Effector memory CD4-positive, alpha-beta T cell (primary cell): ENCODE measurements around the gene BICD2.

Experiments
- DNase-seq, 3 donors: peaks; one replicate each; pipeline ENCODE4 v3.0.0-alpha.2; 2020
- H3K27ac ChIP-seq: 2 replicates; pipeline ENCODE4 v1.7.0; 2013; ENCODE audit warnings: mild to moderate bottlenecking, low read length, moderate library complexity; ENCODE audit not compliant: insufficient read depth, poor library complexity, severe bottlenecking
- H3K27me3 ChIP-seq: replicated peaks from 2 replicates; pipeline ENCODE4 v1.7.0; 2013; ENCODE audit warnings: mild to moderate bottlenecking, low read length; ENCODE audit not compliant: insufficient read depth, control insufficient read depth, poor library complexity, severe bottlenecking
- H3K36me3 ChIP-seq: 2 replicates; pipeline ENCODE4 v1.7.0; 2013; ENCODE audit warnings: mild to moderate bottlenecking, low read length, moderate library complexity; ENCODE audit not compliant: control insufficient read depth, insufficient read depth
- H3K4me1 ChIP-seq: 2 replicates; pipeline ENCODE4 v1.7.0; 2013; ENCODE audit warnings: low read length, mild to moderate bottlenecking; ENCODE audit not compliant: control insufficient read depth, insufficient read depth, poor library complexity, severe bottlenecking
- H3K4me3 ChIP-seq: 2 replicates; pipeline ENCODE4 v1.7.0; 2013; ENCODE audit warnings: low read length, low read depth, mild to moderate bottlenecking; ENCODE audit not compliant: insufficient read depth, poor library complexity, severe bottlenecking
- H3K9me3 ChIP-seq: 2 replicates; pipeline ENCODE4 v1.7.0; 2013; ENCODE audit warnings: mild to moderate bottlenecking, low read length, moderate library complexity; ENCODE audit not compliant: control insufficient read depth

The BICD2 gene

GRCh38 chr9:92715488-92716231 is 49.0 kb downstream of the BICD2 start:
- no peak overlapping the region for H3K27ac ChIP-seq

GRCh38 chr9:92714787-92715487 is 49.7 kb downstream of the BICD2 start:
- H3K36me3 ChIP-seq, result peaks cover 50% of the 10 kb centered on the region

More at GRCh38 chr9:92715488-92716231, 49.0 kb downstream of the BICD2 start:
- no peaks in the 10 kb centered on the region for H3K9me3 ChIP-seq
- no peak overlapping the region for H3K4me3 ChIP-seq
- peaks cover 9% of the 10 kb centered on the region for H3K4me1 ChIP-seq
- no peak for DNase-seq
- peaks cover 57% of the 10 kb centered on the region for H3K36me3 ChIP-seq
- no peaks in the 10 kb centered on the region for H3K27me3 ChIP-seq

GRCh38 chr9:92714016-92714415 is 50.6 kb downstream of the BICD2 start:
- H3K36me3 ChIP-seq, result peaks cover 41% of the 10 kb centered on the region
- no peak overlapping the region for H3K27ac ChIP-seq
- peaks cover 9% of the 10 kb centered on the region for H3K4me1 ChIP-seq

More at GRCh38 chr9:92714787-92715487, 49.7 kb downstream of the BICD2 start:
- H3K27ac ChIP-seq, result no peak overlapping the region
- peaks cover 9% of the 10 kb centered on the region for H3K4me1 ChIP-seq
- no peak overlapping the region for H3K4me3 ChIP-seq
- H3K27me3 ChIP-seq, result no peaks in the 10 kb centered on the region
- no peaks in the 10 kb centered on the region for H3K9me3 ChIP-seq
- DNase-seq, result no peak

GRCh38 chr9:92713528-92713927 is 51.1 kb downstream of the BICD2 start:
- H3K36me3 ChIP-seq, result peaks cover 36% of the 10 kb centered on the region
- DNase-seq, result no peak
- H3K27me3 ChIP-seq, result no peaks in the 10 kb centered on the region
- H3K9me3 ChIP-seq, result no peaks in the 10 kb centered on the region
- H3K4me1 ChIP-seq, result peaks cover 9% of the 10 kb centered on the region
- no peak overlapping the region for H3K4me3 ChIP-seq
- H3K27ac ChIP-seq, result no peak overlapping the region

More at GRCh38 chr9:92714016-92714415, 50.6 kb downstream of the BICD2 start:
- no peak for DNase-seq
- Histone ChIP-seq H3K9me3 (no peaks in the 10 kb centered on the region), H3K27me3 (no peaks in the 10 kb centered on the region), H3K4me3 (no peak overlapping the region)

GRCh38 chr9:92712767-92713166 is 51.9 kb downstream of the BICD2 start:
- no peak for DNase-seq
- no peak overlapping the region for H3K27ac ChIP-seq
- H3K27me3 ChIP-seq, result no peaks in the 10 kb centered on the region
- no peaks in the 10 kb centered on the region for H3K9me3 ChIP-seq
- peaks cover 9% of the 10 kb centered on the region for H3K4me1 ChIP-seq
- H3K4me3 ChIP-seq, result no peak overlapping the region
- H3K36me3 ChIP-seq, result peaks cover 28% of the 10 kb centered on the region

GRCh38 chr9:92711844-92712243 is 52.8 kb downstream of the BICD2 start:
- H3K4me1 ChIP-seq, result peaks cover 9% of the 10 kb centered on the region
- no peaks in the 10 kb centered on the region for H3K27me3 ChIP-seq
- H3K27ac ChIP-seq, result peak overlapping the region; percentile 11
- no peak for DNase-seq
- H3K9me3 ChIP-seq, result no peaks in the 10 kb centered on the region
- peaks cover 19% of the 10 kb centered on the region for H3K36me3 ChIP-seq
- H3K4me3 ChIP-seq, result peak overlapping the region; percentile 23

- Histone ChIP-seq H3K36me3 (peaks cover 19% of the 10 kb centered on the region), H3K4me3 (no peak overlapping the region), H3K9me3 (no peaks in the 10 kb centered on the region), H3K27ac (no peak overlapping the region), H3K27me3 (no peaks in the 10 kb centered on the region), H3K4me1 (peaks cover 9% of the 10 kb centered on the region)
- DNase-seq, result no peak
Observed at GRCh38 chr9:92711146-92711545, 53.5 kb downstream of the BICD2 start.

GRCh38 chr9:92710368-92710767 is 54.3 kb downstream of the BICD2 start:
- H3K27ac ChIP-seq, result no peak overlapping the region
- no peak overlapping the region for H3K4me3 ChIP-seq
- H3K9me3 ChIP-seq, result no peaks in the 10 kb centered on the region
- no peaks in the 10 kb centered on the region for H3K27me3 ChIP-seq
- H3K4me1 ChIP-seq, result peaks cover 9% of the 10 kb centered on the region
- H3K36me3 ChIP-seq, result peaks cover 11% of the 10 kb centered on the region
- no peak for DNase-seq

GRCh38 chr9:92709954-92710353 is 54.7 kb downstream of the BICD2 start:
- Histone ChIP-seq H3K9me3 (no peaks in the 10 kb centered on the region), H3K4me3 (no peak overlapping the region), H3K27ac (no peak overlapping the region), H3K4me1 (peaks cover 9% of the 10 kb centered on the region), H3K27me3 (no peaks in the 10 kb centered on the region), H3K36me3 (peaks cover 9% of the 10 kb centered on the region)
- DNase-seq, result no peak

GRCh38 chr9:92709240-92709639 is 55.4 kb downstream of the BICD2 start:
- Histone ChIP-seq H3K27me3 (no peaks in the 10 kb centered on the region), H3K36me3 (peaks cover 4% of the 10 kb centered on the region), H3K9me3 (no peaks in the 10 kb centered on the region), H3K4me1 (peaks cover 9% of the 10 kb centered on the region), H3K27ac (no peak overlapping the region), H3K4me3 (no peak overlapping the region)
- DNase-seq, result no peak
